Left lung (tissue), 10 donors: ENCODE results near the gene HDAC5. TPM values are rescaled to one million over a fixed set of nuclear protein-coding genes. Genes with fewer than 3 reads are reported as not detected.
"Not testable (repeated sequence)": the region's sequence is repeated elsewhere in the genome, so short reads cannot be mapped to it uniquely, and the experiment has no call there.

Experiments used
- ATAC-seq: fragments of 200-7000 bp; cut with Tn5 transposase; one replicate; pipeline ENCODE4 v1.9.1; 2020; ENCODE audit warnings: moderate library complexity
- DNase-seq, 4 donors: peaks; one replicate each; pipeline ENCODE4 v3.0.0-alpha.2; 2013 to 2020
- H3K27ac ChIP-seq, 2 donors: fragments of 200-600 bp; sonication (generic) in 1 of 2; one replicate each; pipeline versions ENCODE4 v1.5.0 to v1.8.0; 2020 to 2021
- H3K27me3 ChIP-seq, 2 donors: fragments of 200-600 bp; sonication (generic) in 1 of 2; one replicate each; pipeline versions ENCODE4 v1.5.0 to v1.8.0; 2020 to 2021
- H3K36me3 ChIP-seq, 2 donors: fragments of 200-600 bp; sonication (generic) in 1 of 2; one replicate each; pipeline versions ENCODE4 v1.5.0 to v1.8.0; 2020 to 2021
- H3K4me1 ChIP-seq, 2 donors: fragments of 200-600 bp; one replicate each; pipeline ENCODE4 v1.8.0; 2021
- H3K4me3 ChIP-seq, 2 donors: fragments of 200-600 bp; sonication (generic) in 1 of 2; one replicate each; pipeline versions ENCODE4 v1.5.0 to v1.8.0; 2020 to 2021; ENCODE audit warnings: mild to moderate bottlenecking in 1 of 2
- H3K9me3 ChIP-seq, 2 donors: fragments of 200-600 bp; sonication (generic) in 1 of 2; one replicate each; pipeline versions ENCODE4 v1.5.0 to v1.8.0; 2020 to 2021
- intact Hi-C, 2 donors: fragments of 100-400 bp; cut with DNase I; formaldehyde crosslinking; loops; one replicate each; pipeline versions ENCODE4 v1.11.2 to v1.14.2; 2022
- polyA plus RNA-seq, 6 donors: library from polyadenylated mRNA; unstranded; fragments of 120-200 nt; gene quantifications; one replicate each; pipeline ENCODE4 v1.2.1, GENCODE V29; 2013; ENCODE audit not compliant: insufficient read length in 6 of 6
- total RNA-seq, 2 donors: library from RNA; stranded (reverse); fragmentation: NEBNext Ultra II Directional; extraction: Animal tissue kit (Norgen Biotek cat#: 25700); gene quantifications; one replicate each; pipeline ENCODE4 v1.2.1, GENCODE V29; 2021
- TF ChIP-seq, protein P1 (sequence below), 2 donors: fragments of 200-600 bp; sonication (generic) in 1 of 2; IDR thresholded peaks; one replicate each; pipeline versions ENCODE4 v1.5.0 to v1.8.0; 2021; ENCODE audit warnings: antibody characterized with exemption in 2 of 2
- donor health status: DM: no; HTN: yes; CAD: no.
- donor health status: DM: no; HTN: no; CAD: no.

The HDAC5 gene
- total and polyA plus RNA-seq, 8 donors, result 28.0 to 61.4 (median 57.5) TPM

DNA sequence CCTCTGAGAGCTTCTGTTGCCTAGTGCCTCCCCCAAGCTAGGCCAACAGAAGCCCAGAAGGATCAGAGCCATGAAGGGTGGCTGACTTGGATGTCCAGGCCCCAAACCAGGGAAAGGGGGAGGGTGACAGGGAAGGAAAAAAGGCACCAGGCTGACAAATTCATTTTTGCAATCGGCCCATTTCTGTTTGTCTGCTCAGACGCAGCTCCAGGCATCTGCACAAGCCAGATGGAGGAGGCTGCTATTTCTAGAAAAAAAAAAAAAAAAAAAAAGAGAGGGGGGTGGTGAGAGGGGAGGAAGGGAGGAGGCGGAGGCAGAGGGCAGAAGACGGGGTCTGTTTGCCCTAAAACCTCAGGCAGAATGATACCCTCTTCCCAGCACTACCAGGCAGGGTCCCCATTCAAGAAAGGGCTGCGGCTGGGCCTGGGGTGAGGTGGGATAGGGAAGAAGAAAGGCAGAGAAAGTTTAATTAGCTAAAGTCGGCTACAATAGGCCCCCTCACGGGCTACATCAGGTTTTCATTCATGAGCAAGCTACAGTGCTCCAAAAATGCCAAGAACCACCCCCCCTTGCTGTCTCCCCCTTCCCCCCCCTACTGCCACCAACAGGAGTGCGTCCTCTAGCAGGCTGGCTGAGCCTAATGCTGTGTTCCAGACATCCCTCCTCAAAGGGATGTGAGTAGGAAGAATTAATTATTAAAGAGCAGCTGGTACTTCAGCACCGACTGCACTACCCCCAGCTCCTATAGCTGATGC lies 2.4 kb downstream of the HDAC5 start:
- H3K36me3 ChIP-seq, result no peaks in the 10 kb centered on the region
- no peaks in the 10 kb centered on the region for H3K9me3 ChIP-seq
- TF ChIP-seq, protein P1, sequence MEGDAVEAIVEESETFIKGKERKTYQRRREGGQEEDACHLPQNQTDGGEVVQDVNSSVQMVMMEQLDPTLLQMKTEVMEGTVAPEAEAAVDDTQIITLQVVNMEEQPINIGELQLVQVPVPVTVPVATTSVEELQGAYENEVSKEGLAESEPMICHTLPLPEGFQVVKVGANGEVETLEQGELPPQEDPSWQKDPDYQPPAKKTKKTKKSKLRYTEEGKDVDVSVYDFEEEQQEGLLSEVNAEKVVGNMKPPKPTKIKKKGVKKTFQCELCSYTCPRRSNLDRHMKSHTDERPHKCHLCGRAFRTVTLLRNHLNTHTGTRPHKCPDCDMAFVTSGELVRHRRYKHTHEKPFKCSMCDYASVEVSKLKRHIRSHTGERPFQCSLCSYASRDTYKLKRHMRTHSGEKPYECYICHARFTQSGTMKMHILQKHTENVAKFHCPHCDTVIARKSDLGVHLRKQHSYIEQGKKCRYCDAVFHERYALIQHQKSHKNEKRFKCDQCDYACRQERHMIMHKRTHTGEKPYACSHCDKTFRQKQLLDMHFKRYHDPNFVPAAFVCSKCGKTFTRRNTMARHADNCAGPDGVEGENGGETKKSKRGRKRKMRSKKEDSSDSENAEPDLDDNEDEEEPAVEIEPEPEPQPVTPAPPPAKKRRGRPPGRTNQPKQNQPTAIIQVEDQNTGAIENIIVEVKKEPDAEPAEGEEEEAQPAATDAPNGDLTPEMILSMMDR (IDR thresholded peaks at IDR 0.05), result no peak
- intact Hi-C loops, result no loop called here
- peaks cover 5 to 46% of the 10 kb centered on the region in 2 donors for H3K4me1 ChIP-seq
- ATAC-seq (no peak), DNase-seq (no peak)
- H3K27ac ChIP-seq, result no peak overlapping the region
- no peaks in the 10 kb centered on the region for H3K27me3 ChIP-seq
- no peak overlapping the region for H3K4me3 ChIP-seq

DNA sequence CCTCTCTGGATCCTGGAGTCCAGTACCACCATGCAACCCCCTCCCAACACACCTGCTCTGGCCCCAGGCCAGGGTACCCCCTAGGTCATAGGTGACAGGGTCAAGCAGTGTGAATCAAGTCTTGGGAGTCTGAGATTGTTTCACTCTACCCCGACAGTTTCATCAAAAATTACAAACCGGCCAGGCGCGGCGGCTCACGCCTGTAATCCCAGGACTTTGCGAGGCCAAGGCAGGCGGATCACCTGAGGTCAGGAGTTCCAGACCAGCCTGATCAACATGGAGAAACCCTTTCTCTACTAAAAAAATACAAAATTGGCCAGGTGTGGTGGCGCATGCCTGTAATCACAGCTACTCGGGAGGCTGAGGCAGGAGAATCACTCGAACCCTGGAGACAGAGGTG lies 3.2 kb downstream of the HDAC5 start:
- DNase-seq, ATAC-seq, intact Hi-C loops, H3K27me3 ChIP-seq, H3K27ac ChIP-seq, H3K36me3 ChIP-seq, H3K9me3 ChIP-seq, H3K4me3 ChIP-seq: not testable (repeated sequence)
- peaks cover 5 to 46% of the 10 kb centered on the region in 2 donors for H3K4me1 ChIP-seq

DNA sequence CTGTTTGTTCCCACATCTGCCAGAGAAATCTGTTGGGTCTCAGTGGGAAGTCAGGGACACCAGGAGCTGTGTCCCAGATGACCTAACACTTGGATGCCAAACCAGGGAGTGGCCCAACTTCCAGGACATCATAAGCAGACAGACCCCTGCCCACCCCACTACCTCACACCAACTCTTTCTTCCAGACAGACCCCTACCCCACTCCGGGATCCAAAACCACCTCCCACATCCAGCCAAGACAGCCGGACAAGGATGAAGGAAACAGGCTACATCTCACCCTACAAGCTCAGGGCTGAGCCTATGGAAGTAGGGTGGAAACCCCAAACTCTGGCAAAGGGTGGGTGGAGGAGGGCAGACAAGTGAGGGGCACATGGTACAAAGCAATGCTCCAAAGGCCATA lies 3.6 kb downstream of the HDAC5 start:
- DNase-seq (no peak), ATAC-seq (no peak)
- Histone ChIP-seq H3K27ac (no peak overlapping the region), H3K36me3 (peaks cover 0 to 4% of the 10 kb centered on the region in 2 donors), H3K4me3 (no peak overlapping the region), H3K4me1 (peaks cover 5 to 46% of the 10 kb centered on the region in 2 donors), H3K27me3 (no peaks in the 10 kb centered on the region), H3K9me3 (no peaks in the 10 kb centered on the region)
- intact Hi-C loops, result no loop called here
- TF ChIP-seq, protein P1 (IDR thresholded peaks at IDR 0.05), result no peak

DNA sequence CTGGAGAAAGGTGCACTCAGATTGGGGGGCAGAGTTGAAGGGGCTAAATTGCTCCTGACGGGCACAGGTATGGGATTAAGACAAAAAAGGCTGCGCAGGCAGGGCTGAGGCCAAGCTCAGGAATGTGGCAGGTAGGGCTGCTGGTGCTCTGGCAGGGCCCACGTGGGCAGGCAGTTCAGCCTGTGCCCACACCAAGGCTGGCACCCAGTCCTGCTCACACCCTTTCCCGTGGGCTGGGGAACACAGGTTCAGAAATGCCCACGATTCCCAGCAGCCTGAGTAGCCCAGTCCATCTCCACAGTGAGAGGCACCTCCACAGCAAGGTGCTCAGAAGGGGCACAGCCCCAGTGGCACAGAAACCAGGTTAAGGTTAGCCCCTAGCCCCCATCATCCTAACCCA lies 4.4 kb downstream of the HDAC5 start:
- Histone ChIP-seq H3K4me3 (no peak overlapping the region), H3K9me3 (no peaks in the 10 kb centered on the region), H3K36me3 (peaks cover 0 to 12% of the 10 kb centered on the region in 2 donors), H3K27ac (no peak overlapping the region), H3K4me1 (peaks cover under 1 to 39% of the 10 kb centered on the region in 2 donors), H3K27me3 (no peaks in the 10 kb centered on the region)
- intact Hi-C loops, result no loop called here
- TF ChIP-seq, protein P1 (IDR thresholded peaks at IDR 0.05), result no peak
- DNase-seq (no peak), ATAC-seq (no peak)

DNA sequence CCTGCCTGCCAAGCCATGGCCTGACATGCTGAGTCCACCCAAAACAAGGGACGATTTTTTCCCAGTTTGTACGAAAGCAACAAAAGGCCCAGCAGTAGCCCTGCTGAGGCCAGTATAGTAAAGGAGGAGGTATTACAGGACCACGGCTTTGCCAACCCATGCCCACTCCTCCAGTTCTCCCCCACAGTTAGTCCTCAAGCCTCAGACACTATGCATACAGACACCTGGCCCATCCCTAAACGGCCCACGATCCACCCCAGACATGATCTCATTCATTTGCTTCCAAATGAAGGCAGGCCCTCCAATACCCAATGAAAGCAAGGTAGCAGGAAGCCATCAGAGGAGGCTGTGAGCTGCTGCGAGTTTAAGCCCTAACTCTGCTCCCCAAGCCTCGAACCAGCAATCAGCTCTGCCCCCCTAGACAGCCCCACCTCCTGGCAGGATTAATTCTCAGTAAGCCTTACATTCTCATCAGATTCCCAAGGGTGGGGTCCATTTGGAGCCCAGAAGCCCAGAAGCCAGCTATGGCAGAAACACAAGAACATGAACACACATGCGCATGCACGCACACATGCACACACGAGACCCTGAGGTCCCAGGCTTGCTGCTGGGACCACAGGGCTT lies 4.9 kb downstream of the HDAC5 start:
- TF ChIP-seq, protein P1 (IDR thresholded peaks at IDR 0.05), result no peak
- Histone ChIP-seq H3K36me3 (peaks cover 0 to 12% of the 10 kb centered on the region in 2 donors), H3K4me1 (peaks cover 0 to 37% of the 10 kb centered on the region in 2 donors), H3K4me3 (no peak overlapping the region), H3K27ac (no peak overlapping the region), H3K27me3 (no peaks in the 10 kb centered on the region), H3K9me3 (no peaks in the 10 kb centered on the region)
- ATAC-seq (no peak), DNase-seq (no peak)
- intact Hi-C loops, result no loop called here
